Posterior cingulate gyrus (tissue), 11 donors: ENCODE results near the gene HOXD10.

Experiments used
- DNase-seq, 10 donors: peaks; one replicate each; pipeline versions ENCODE4 v3.0.0 to v3.0.0-alpha.2; 2020 to 2021; ENCODE audit warnings: mixed read lengths in 3 of 10
- intact Hi-C: fragments of 100-400 bp; cut with DNase I; formaldehyde crosslinking; loops from one replicate; pipeline ENCODE4 v1.15.1; 2023

HOXD10 gene

GRCh38 chr2:176105078-176105729, 11.4 kb upstream of the HOXD10 start:
- intact Hi-C loops, result no loop called here

GRCh38 chr2:176105730-176106580, 10.6 kb upstream of the HOXD10 start:
- DNase-seq, result peak in 1 of 10 donors; percentile 59
- intact Hi-C loops, result no loop called here

More at GRCh38 chr2:176105078-176105729, 11.4 kb upstream of the HOXD10 start:
- DNase-seq, result peak in 1 of 10 donors; percentile 52

- DNase-seq, result peak in 2 of 10 donors; percentile 54 to 84
- intact Hi-C loops, result no loop called here
Measured at GRCh38 chr2:176106581-176107539, 9.7 kb upstream of the HOXD10 start, which contains the start of gene HOXD11. Gene HOXD11 (plus strand): TSS chr2:176107280. CDS start chr2:176107356, 76 bp downstream.

- intact Hi-C loops, result no loop called here
- DNase-seq, result peak in 2 of 10 donors; percentile 58 to 66
Measured at GRCh38 chr2:176107731-176108181, 8.8 kb upstream of the HOXD10 start.

GRCh38 chr2:176109192-176109901, 7.2 kb upstream of the HOXD10 start:
- no peak for DNase-seq
- intact Hi-C loops, result no loop called here

DNA sequence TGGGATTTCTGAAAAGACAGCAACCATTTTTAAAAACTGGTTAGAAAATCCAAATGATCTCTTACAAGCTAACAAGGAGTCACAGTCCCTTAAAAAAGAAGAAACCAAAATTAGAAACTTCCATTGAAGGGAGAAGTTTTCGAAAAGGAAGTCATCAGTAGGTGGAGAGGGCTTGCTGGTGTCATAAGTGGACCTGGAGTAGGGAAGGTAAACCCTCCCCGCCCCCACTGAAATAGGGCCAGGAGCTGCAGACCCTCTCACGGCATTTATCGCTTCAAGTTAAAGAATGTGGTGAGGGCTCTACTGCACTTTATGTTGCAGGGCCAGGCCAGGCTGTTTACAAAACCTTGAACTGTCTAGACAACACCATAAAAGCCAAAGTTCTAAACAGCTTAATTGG, 6.6 kb upstream of the HOXD10 start:
- DNase-seq, result no peak
- intact Hi-C loops, result no loop called here

DNA sequence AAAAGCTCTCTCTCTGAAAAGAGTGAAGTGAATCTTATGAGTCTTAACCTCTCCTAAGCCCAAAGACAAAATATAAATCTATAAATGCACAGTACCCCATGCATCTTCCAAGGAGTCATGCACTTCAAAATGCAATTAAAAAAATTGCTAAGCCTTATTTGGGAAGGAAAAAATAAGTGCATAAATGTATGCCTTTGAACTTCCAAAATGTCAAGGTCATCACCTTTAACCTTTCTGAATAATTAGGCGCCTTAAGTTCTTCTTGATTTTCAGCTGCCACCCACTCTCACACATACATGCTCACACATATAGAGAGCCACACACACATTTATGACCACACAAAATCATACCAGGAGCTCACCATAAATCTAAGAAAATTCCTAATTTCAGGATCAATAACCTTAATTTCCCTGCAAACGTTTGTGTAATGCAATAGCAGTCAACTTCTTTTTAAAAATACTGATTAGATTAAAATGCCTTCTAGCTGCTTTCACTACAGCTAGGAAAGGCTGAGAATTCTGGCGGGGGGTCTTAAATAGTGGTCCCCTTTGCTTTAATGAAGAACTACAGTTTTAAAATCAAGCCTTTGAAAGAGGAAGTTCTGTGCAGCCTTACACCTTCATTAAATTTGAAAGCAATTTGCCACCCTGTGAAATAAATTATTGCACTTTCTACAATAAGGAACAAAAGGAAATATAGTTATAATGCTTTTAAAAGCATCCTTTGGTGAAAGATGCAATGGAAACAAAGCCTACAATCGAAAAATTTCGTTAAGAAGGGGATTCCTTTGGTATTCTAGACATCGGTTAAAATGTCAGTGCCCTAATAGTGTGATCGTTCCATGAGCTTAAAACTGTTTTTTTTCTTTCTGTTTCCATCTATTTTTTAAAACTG, 5.9 kb upstream of the HOXD10 start:
- no peak for DNase-seq
- intact Hi-C loops, result no loop called here

GRCh38 chr2:176111309-176111663, 5.3 kb upstream of the HOXD10 start:
- intact Hi-C loops, result no loop called here
- DNase-seq, result peak in 1 of 10 donors; percentile 48

GRCh38 chr2:176111846-176112374, 4.7 kb upstream of the HOXD10 start:
- intact Hi-C loops, result no loop called here
- peak in 1 of 10 donors; percentile 59 for DNase-seq

DNA sequence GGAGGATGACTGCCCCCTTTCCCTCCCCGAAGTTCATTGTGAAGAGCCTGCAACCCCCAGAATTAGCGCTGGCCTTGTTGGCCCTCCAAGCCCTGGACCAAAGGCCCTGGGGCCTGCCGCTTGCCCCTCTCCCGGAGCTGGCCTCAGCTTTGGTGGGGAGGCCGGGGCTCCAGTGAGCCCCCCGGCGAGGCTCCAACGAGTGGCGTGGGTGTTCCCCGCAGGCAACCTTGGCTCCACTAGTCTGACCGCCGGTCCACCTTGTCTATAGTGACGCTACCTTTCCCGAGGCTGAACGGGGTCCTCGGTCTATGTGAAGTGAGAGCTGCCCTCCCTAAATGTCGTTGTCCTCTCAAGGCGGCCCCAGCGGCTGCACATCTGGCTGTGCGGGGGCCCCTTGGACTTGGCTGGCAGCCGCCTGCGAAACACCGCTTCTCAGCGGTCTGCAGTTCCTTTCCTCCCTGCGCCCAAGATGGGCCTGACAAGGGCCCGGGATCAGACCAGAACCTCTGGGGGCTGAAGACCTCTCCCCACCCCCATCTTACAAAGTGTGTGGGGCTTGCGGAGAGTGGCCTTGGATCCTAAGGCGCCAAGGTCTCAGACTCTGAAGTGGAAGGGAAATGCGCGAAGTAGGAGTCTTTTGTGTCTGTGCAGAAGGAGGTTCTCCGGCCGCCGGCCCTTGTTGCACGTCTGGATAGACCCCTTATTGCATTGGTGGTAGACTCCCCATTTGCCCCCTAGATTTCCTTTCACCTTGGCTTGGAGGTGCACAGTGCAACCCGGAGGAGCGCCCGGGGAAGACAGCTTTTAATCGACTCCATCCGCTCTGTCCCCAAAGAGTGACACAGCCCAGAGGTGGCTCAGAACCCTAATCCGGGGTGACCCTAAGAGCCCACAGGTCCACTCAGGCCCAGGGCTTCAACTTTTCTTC, 3.9 kb upstream of the HOXD10 start:
- peak in 1 of 10 donors; percentile 66 for DNase-seq
- intact Hi-C loops, result no loop called here

DNA sequence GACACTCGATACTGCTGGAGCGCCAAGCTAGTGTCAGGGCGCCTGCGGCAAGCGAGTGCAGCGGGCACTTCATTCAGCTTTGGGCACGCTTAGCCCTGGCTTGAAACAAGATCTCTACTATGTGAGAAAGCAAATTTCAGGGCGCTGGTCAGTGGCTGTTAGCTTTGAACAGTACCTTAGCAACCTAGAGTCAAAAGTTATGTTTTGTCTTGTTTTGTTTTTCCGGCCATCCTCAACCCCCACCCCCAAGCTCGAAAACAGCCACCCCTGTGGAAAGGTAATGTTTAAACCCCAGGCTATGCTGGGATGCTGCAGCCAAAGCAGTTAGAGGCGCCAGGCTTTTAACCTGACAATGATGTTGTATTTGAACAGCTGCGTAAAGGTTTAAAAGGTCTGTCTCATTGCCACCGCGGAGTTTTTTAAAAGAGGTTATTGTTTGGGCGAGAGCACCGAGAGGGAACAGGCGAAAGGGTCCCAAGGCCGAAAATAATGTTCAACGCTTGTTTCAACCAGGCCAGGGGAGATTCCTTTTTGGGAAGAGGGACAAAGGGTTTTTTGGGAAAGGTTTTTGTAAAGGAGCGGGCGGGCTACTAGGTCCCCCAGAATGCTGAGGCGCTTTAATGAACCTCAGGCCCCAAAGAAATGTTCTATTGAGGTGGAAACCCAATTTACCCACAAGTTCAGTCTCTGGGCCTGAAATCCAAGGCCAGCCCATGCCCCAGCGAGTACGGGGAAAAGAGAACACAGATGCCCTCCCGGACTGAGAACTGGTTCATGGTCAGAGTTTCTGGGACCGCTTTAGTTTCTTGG, 2.3 kb upstream of the HOXD10 start:
- DNase-seq, result peak in 1 of 10 donors; percentile 53
- intact Hi-C loops, result no loop called here

GRCh38 chr2:176114930-176115625, 1.5 kb upstream of the HOXD10 start:
- peak in 1 of 10 donors; percentile 52 for DNase-seq
- intact Hi-C loops, result no loop called here

- intact Hi-C loops, result no loop called here
- DNase-seq, result peak in 2 of 10 donors; percentile 71 to 75
Measured at GRCh38 chr2:176117162-176117822, 714 bp downstream of the HOXD10 start.

- intact Hi-C loops, result no loop called here
- DNase-seq, result no peak
Measured at GRCh38 chr2:176117823-176118371, 1.3 kb downstream of the HOXD10 start.
